Glutamatergic neuron (in vitro differentiated cells): Measurements from ENCODE around the gene IRS1. TPM values are rescaled to one million over a fixed set of nuclear protein-coding genes. Genes with fewer than 3 reads are reported as not detected.
A peak's percentile ranks its signal among the peaks of the same experiment; 100 is the strongest.
"Not testable (repeated sequence)": the region's sequence is repeated elsewhere in the genome, so short reads cannot be mapped to it uniquely, and the experiment has no call there.

ENCODE experiments used
- DNase-seq: peaks from one replicate; pipeline ENCODE4 v3.0.0; 2022
- H3K27ac Mint-ChIP-seq: one replicate; pipeline ENCODE4 v1.8.0; 2020; ENCODE audit warnings: mild to moderate bottlenecking, mixed read lengths, inconsistent platforms; ENCODE audit not compliant: unreplicated experiment
- H3K27me3 Mint-ChIP-seq: one replicate; pipeline ENCODE4 v1.8.0; 2020; ENCODE audit warnings: mild to moderate bottlenecking, moderate library complexity, mixed read lengths, inconsistent platforms; ENCODE audit not compliant: unreplicated experiment
- H3K36me3 Mint-ChIP-seq: one replicate; pipeline ENCODE4 v1.8.0; 2020; ENCODE audit warnings: mild to moderate bottlenecking, mixed read lengths, inconsistent platforms; ENCODE audit not compliant: unreplicated experiment
- H3K4me1 Mint-ChIP-seq: one replicate; pipeline ENCODE4 v1.8.0; 2020; ENCODE audit warnings: mild to moderate bottlenecking, low read depth, mixed read lengths, inconsistent platforms; ENCODE audit not compliant: unreplicated experiment
- H3K4me3 Mint-ChIP-seq: one replicate; pipeline ENCODE4 v1.8.0; 2020; ENCODE audit warnings: mild to moderate bottlenecking, mixed read lengths, inconsistent platforms; ENCODE audit not compliant: unreplicated experiment
- H3K9me3 Mint-ChIP-seq: one replicate; pipeline ENCODE4 v1.8.0; 2020; ENCODE audit warnings: mild to moderate bottlenecking, moderate library complexity, mixed read lengths, inconsistent platforms; ENCODE audit not compliant: unreplicated experiment
- total RNA-seq: library from RNA; stranded (reverse); fragmentation: NEBNext Ultra II Directional; extraction: Animal tissue kit (Norgen Biotek cat#: 25700); gene quantifications from one replicate; pipeline ENCODE4 v1.2.1, GENCODE V29; 2021; ENCODE audit not compliant: unreplicated experiment
- TF ChIP-seq, protein P1 (sequence below): fragments of 200-600 bp; sonication (generic); IDR thresholded peaks from one replicate; pipeline ENCODE4 v1.5.0; 2021; ENCODE audit not compliant: partially characterized antibody, unreplicated experiment

Gene IRS1
- total RNA-seq, 1 donor from 2014 or later = 8.1 TPM

DNA sequence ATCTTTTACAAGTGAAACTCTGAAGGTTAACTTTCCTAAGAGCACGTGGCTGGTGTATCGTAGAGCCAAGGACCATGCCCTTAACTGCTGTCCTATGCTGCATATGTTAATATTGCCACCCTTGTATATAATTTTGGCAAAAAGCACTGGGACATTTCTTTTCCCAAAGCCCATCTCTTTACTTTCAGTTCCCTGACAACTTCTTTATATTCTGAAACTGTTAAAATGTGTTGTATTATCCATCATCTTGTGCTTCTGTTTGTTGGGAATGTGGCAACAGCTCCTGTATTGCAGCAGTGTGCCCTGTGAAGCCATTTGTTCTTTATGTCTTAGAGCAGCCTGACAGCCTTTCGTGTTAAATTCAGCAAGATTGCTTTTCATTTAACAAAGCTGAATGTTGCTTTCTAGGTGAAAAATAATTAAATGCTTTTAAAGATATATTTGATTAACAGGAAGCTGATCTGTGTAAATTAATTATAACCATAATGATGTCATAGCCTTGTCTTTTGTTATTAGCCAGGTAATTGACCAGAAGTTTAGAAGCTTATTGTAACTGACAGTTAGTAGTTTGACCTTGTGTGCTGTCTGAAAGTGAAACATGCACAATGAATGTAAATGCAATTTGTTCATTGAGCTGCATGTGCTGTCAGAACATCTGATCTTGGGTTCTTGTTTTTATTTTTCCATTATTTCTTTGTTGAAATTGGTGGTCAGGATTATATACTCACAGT is 45.9 kb upstream of the IRS1 start:
- no peak overlapping the region for H3K27ac Mint-ChIP-seq
- TF ChIP-seq, protein P1, sequence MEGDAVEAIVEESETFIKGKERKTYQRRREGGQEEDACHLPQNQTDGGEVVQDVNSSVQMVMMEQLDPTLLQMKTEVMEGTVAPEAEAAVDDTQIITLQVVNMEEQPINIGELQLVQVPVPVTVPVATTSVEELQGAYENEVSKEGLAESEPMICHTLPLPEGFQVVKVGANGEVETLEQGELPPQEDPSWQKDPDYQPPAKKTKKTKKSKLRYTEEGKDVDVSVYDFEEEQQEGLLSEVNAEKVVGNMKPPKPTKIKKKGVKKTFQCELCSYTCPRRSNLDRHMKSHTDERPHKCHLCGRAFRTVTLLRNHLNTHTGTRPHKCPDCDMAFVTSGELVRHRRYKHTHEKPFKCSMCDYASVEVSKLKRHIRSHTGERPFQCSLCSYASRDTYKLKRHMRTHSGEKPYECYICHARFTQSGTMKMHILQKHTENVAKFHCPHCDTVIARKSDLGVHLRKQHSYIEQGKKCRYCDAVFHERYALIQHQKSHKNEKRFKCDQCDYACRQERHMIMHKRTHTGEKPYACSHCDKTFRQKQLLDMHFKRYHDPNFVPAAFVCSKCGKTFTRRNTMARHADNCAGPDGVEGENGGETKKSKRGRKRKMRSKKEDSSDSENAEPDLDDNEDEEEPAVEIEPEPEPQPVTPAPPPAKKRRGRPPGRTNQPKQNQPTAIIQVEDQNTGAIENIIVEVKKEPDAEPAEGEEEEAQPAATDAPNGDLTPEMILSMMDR = no peak
- H3K4me3 Mint-ChIP-seq = no peak overlapping the region
- peaks cover under 1% of the 10 kb centered on the region for H3K4me1 Mint-ChIP-seq
- DNase-seq = no peak
- H3K27me3 Mint-ChIP-seq = no peaks in the 10 kb centered on the region
- no peaks in the 10 kb centered on the region for H3K36me3 Mint-ChIP-seq
- H3K9me3 Mint-ChIP-seq = no peaks in the 10 kb centered on the region

DNA sequence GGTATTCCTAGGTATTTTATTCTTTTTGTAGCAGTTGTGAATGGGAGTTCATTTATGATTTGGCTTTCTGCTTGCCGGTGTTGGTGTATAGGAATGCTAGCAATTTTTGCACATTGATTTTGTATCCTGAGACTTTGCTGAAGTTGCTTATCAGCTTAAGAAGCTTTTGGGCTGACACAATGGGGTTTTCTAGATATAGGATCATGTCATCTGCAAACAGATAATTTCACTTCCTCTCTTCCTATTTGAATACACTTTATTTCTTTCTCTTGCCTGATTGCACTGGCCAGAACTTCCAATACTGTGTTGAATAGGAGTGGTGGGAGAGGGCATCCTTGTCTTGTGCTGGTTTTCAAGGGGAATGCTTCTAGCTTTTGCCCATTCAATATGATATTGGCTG is 43.4 kb upstream of the IRS1 start:
- H3K27ac Mint-ChIP-seq, DNase-seq, H3K9me3 Mint-ChIP-seq, H3K36me3 Mint-ChIP-seq, H3K27me3 Mint-ChIP-seq, H3K4me3 Mint-ChIP-seq: not testable (repeated sequence)
- H3K4me1 Mint-ChIP-seq = peaks cover 16% of the 10 kb centered on the region

DNA sequence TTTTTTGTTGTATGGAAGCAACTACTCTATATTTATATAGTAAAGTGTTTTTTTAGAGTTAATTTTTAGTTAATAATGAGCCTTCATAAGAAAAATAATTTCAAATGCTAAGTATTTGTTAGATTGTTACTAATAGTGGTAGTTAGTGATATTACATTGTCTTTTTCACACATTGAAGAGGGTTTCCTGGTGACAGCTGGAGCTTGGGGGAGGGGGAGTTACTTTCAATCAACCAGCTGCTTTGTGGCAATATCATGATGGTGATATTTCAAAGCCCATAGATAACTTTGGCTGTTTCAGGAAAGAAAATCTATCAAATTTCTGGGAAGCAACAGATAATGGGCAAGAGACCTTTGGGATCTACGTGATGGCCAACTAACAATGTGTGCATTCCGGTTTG is 40.3 kb upstream of the IRS1 start:
- peak overlapping the region; percentile 85 for H3K27ac Mint-ChIP-seq
- no peaks in the 10 kb centered on the region for H3K27me3 Mint-ChIP-seq
- no peak for DNase-seq
- TF ChIP-seq, protein P1 = no peak
- H3K4me1 Mint-ChIP-seq = peaks cover 21% of the 10 kb centered on the region
- H3K9me3 Mint-ChIP-seq = peaks cover 1% of the 10 kb centered on the region
- H3K4me3 Mint-ChIP-seq = peak overlapping the region; percentile 47
- no peaks in the 10 kb centered on the region for H3K36me3 Mint-ChIP-seq

DNA sequence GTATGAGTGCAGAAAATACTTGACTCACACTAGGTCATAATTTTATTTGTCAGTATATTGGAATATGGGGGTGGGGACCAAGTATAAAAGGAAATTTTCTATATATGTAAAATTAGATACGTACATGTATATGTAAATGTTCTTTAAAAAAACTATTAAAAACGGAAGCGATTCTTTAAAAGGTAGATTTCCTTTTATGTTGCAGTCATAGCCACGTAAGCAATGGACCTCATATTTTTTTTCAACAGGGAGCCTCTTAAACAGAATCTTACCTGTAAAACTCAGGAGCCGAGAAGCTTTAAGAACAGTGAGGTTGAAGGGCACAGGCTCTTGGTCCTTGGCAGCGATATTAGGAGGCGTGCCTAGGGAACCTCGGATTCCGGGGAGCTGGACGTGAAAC is 39.5 kb upstream of the IRS1 start:
- Mint-ChIP-seq H3K36me3 (no peaks in the 10 kb centered on the region), H3K27ac (peak overlapping the region; percentile 62)
- TF ChIP-seq, protein P1 = no peak

DNA sequence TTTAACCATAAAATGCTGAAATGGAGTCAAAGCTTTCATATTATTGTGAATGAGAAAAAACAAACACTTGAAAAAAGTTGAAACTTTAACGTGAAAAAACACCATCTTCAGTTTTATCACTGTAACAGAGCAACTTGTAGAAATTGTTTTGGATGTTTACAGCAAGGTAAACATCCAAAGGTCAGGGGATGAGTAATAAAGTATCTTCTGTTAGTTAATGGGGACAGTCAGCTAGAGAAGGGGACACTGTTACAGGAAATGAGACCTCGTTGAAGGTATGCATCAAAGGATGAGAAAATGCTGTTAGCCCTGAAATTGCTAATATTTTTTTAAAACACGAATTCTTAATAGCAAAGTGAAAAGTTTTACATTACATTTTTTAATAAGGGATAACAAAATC is 39.1 kb upstream of the IRS1 start:
- Mint-ChIP-seq H3K27ac (no peak overlapping the region), H3K4me3 (no peak overlapping the region), H3K36me3 (no peaks in the 10 kb centered on the region), H3K9me3 (peaks cover 1% of the 10 kb centered on the region), H3K27me3 (no peaks in the 10 kb centered on the region), H3K4me1 (peaks cover 25% of the 10 kb centered on the region)
- no peak for DNase-seq
- TF ChIP-seq, protein P1 = no peak

More for the DNA sequence above, 39.5 kb upstream of the IRS1 start:
- Mint-ChIP-seq H3K4me1 (peaks cover 25% of the 10 kb centered on the region), H3K9me3 (peaks cover 1% of the 10 kb centered on the region), H3K4me3 (peak overlapping the region; percentile 15), H3K27me3 (no peaks in the 10 kb centered on the region)
- DNase-seq = no peak
